Measurements from ENCODE around the gene LRRC61. TPM values are rescaled to one million over a fixed set of nuclear protein-coding genes. Genes with fewer than 3 reads are reported as not detected.

LRRC61 gene
- total and polyA plus RNA-seq, 11 donors: 1.8 to 9.4 (median 4.6) TPM

DNA sequence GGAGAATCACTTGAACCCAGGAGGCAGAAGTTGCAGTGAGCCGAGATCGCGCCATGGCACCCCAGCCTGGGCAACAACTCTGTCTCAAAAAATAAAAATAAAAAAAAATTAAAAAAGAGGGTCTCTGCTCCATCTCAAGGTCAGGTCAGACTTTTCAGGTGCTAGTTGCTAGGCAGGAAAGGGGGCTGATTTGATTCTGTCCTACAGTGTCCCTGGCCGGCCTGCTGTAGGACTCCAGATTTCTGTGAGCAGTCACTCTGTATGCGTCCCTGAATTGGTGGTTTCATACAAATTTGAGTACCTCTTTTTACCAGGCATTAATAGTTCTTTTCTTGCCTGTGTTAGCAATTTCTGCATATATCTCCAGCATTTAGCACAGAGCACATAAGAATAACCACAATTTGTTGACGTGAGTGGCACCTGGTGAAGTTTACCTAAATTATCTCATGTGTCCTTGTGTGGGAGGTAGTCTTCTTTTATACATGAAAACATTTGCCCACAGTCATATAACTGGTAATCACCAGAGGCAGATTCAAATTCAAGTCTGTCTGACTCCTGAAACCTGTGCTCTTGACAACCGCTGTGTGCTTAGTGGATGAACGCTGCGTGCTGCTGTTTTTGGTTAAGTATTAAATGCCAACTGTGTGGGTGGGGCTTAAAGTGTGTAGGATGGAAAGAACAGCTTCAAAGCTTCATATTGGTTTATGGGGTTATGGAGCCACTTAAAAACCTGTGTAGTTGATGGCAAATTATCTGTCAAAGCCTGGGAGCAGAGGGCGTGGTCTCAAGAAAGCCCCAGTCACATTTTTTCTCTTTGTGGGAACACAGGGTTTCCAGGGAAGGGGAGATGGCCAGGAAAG lies 52.7 kb downstream of the LRRC61 start:
- WGBS, 4 donors: 85 to 89% (median 86%) methylated on average over 10 of the region's 10 CpGs
- Histone ChIP-seq H3K4me1 (peaks cover 0 to 49% (median 31%) of the 10 kb centered on the region in 12 donors), H3K36me3 (peaks cover 0 to 41% (median 34%) of the 10 kb centered on the region in 9 donors), H3K9me3 (no peaks in the 10 kb centered on the region), H3K27me3 (no peaks in the 10 kb centered on the region), H3K4me3 (no peak overlapping the region), H3K27ac (peak overlapping the region in 1 of 12 donors; percentile 57)
- no peak for ATAC-seq
- intact Hi-C loops (cut with DNase I): no loop called here
- no peak for TF ChIP-seq CTCF (IDR thresholded peaks at IDR 0.05)
- TF ChIP-seq POLR2A (IDR thresholded peaks at IDR 0.05): no peak
- no peak for DNase-seq

DNA sequence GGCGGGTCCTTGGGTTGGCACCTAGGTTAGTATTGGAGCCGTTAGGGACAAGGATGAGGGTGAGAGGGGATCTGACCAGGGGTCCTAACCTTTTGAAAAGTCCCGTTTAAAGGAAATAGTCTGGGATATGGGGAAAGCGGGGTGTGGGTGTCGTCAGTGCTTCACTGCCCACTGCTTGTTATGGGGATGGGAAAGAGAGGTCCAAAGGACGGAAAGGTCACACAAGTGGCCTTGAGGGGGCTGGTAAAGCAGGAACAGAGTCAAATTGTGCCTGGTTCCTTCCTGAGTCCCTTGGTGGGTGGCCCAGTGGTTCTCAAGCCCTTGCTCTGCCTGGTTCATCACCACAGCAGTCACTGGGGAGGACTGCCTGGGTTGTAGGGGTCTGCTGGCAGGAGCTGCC lies 53.4 kb downstream of the LRRC61 start:
- no peak for TF ChIP-seq CTCF (IDR thresholded peaks at IDR 0.05)
- no peak for TF ChIP-seq POLR2A (IDR thresholded peaks at IDR 0.05)
- no peak overlapping the region for H3K4me3 ChIP-seq
- ATAC-seq (no peak), DNase-seq (no peak)
- H3K9me3 ChIP-seq: no peaks in the 10 kb centered on the region
- H3K27ac ChIP-seq: peak overlapping the region in 2 of 12 donors; percentile 24 to 57
- H3K4me1 ChIP-seq: peaks cover 0 to 46% (median 29%) of the 10 kb centered on the region in 12 donors
- 78 to 83% (median 80%) methylated on average over 6 of the region's 6 CpGs for WGBS, 4 donors
- H3K36me3 ChIP-seq: peaks cover 0 to 35% (median 28%) of the 10 kb centered on the region in 9 donors
- intact Hi-C loops (cut with DNase I): no loop called here
- H3K27me3 ChIP-seq: no peaks in the 10 kb centered on the region

- Histone ChIP-seq H3K9me3 (no peaks in the 10 kb centered on the region), H3K27me3 (no peaks in the 10 kb centered on the region), H3K27ac (peak overlapping the region in 3 of 12 donors; percentile 24 to 92 (median 40)), H3K4me1 (peaks cover 0 to 49% (median 29%) of the 10 kb centered on the region in 12 donors), H3K36me3 (peaks cover 0 to 29% (median 22%) of the 10 kb centered on the region in 9 donors), H3K4me3 (no peak overlapping the region)
- TF ChIP-seq POLR2A (IDR thresholded peaks at IDR 0.05): no peak
- no peak for TF ChIP-seq CTCF (IDR thresholded peaks at IDR 0.05)
- intact Hi-C loops (cut with DNase I): no loop called here
- DNase-seq (no peak), ATAC-seq (no peak)
- 50 to 62% (median 54%) methylated on average over 3 of the region's 3 CpGs for WGBS, 4 donors
These were observed 54.0 kb downstream of the LRRC61 start for GRCh38 chr7:150377196-150377595.

GRCh38 chr7:150377635-150378034 lies 54.5 kb downstream of the LRRC61 start:
- Histone ChIP-seq H3K36me3 (peaks cover 0 to 24% (median 17%) of the 10 kb centered on the region in 9 donors), H3K9me3 (no peaks in the 10 kb centered on the region), H3K4me3 (peak overlapping the region in 1 of 12 donors; percentile 83), H3K27ac (peak overlapping the region in 11 of 12 donors; percentile 91 to 99 (median 93)), H3K4me1 (peaks cover 0 to 53% (median 29%) of the 10 kb centered on the region in 12 donors), H3K27me3 (no peaks in the 10 kb centered on the region)
- TF ChIP-seq CTCF (IDR thresholded peaks at IDR 0.05) (no peak), POLR2A (IDR thresholded peaks at IDR 0.05) (no peak)
- WGBS, 4 donors: 64 to 76% (median 73%) methylated on average over 4 of the region's 4 CpGs
- intact Hi-C loops (cut with DNase I): loop anchor here in 1 of 10 donors (1.0 kb wide), 1 partner anchor 8 kb away; no protein-coding TSS in a partner anchor
- no peak for ATAC-seq
- no peak for DNase-seq
